PC-3 (cell line): ENCODE data around the gene WDFY3. TPM values are rescaled to one million over a fixed set of nuclear protein-coding genes. Genes with fewer than 3 reads are reported as not detected.

ENCODE experiments used
- ATAC-seq: fragments of 200-7000 bp; cut with Tn5 transposase; 2 replicates; pipeline ENCODE4 v1.9.1; 2020; ENCODE audit warnings: mild to moderate bottlenecking, moderate library complexity
- BruUV-seq: library from RNA; stranded (reverse); fragments of 400-500 nt; replicated peaks from 2 replicates; lab custom pipeline; 2021; lab: Mats Ljungman, UMichigan
- CTCF ChIA-PET: fragments of 300-600 bp; sonication (Branson Sonifier 250); formaldehyde crosslinking; loops from one replicate; lab custom pipeline; 2022; ENCODE audit warnings: antibody characterized with exemption; lab: Charles Lee
- POLR2A ChIA-PET: fragments of 300-600 bp; sonication (Branson Sonifier 250); formaldehyde crosslinking; loops from one replicate; lab custom pipeline; 2022; ENCODE audit warnings: antibody characterized with exemption; ENCODE audit not compliant: unreplicated experiment; lab: Charles Lee
- DNase-seq: peaks from one replicate; pipeline ENCODE4 v3.0.0-alpha.2; 2015
- H2AFZ ChIP-seq: fragments of 300-600 bp; sonication (generic); 2 replicates; pipeline ENCODE4 v1.6.0; 2016; ENCODE audit warnings: antibody characterized with exemption, low read length
- H3F3A ChIP-seq: fragments of 300-600 bp; sonication (generic); one replicate; pipeline ENCODE4 v1.6.0; 2017; ENCODE audit warnings: antibody characterized with exemption, low read length, control low read depth, mild to moderate bottlenecking; ENCODE audit not compliant: unreplicated experiment
- H3K27ac ChIP-seq: fragments of 300-600 bp; sonication (generic); 2 replicates; pipeline ENCODE4 v1.5.1; 2016; ENCODE audit warnings: mild to moderate bottlenecking, low read length
- H3K27me3 ChIP-seq: fragments of 300-600 bp; sonication (generic); 2 replicates; pipeline ENCODE4 v1.6.1; 2016; ENCODE audit warnings: low read length, mixed read lengths
- H3K36me3 ChIP-seq: fragments of 300-600 bp; sonication (generic); 2 replicates; pipeline ENCODE4 v1.6.1; 2016; ENCODE audit warnings: low read depth, mixed run types, low read length, mixed read lengths
- H3K4me1 ChIP-seq: fragments of 300-600 bp; sonication (generic); 2 replicates; pipeline ENCODE4 v1.5.1; 2016; ENCODE audit warnings: low read length; ENCODE audit not compliant: insufficient read depth
- H3K4me2 ChIP-seq: fragments of 300-600 bp; sonication (generic); 2 replicates; pipeline ENCODE4 v1.6.0; 2016; ENCODE audit warnings: low read length
- H3K4me3 ChIP-seq: fragments of 300-600 bp; sonication (generic); 2 replicates; pipeline ENCODE4 v1.5.1; 2016; ENCODE audit warnings: mild to moderate bottlenecking, low read length, mixed read lengths
- H3K79me2 ChIP-seq: fragments of 300-600 bp; sonication (generic); 2 replicates; pipeline ENCODE4 v1.6.1; 2017; ENCODE audit warnings: low read length, mixed read lengths
- H3K9ac ChIP-seq: fragments of 300-600 bp; sonication (generic); 2 replicates; pipeline ENCODE4 v1.6.0; 2016; ENCODE audit warnings: mild to moderate bottlenecking, low read length
- H3K9me2 ChIP-seq: fragments of 300-600 bp; sonication (generic); replicated peaks from 2 replicates; pipeline ENCODE4 v1.6.1; 2016; ENCODE audit warnings: mixed run types, low read length, mixed read lengths
- H3K9me3 ChIP-seq: fragments of 300-600 bp; sonication (generic); 2 replicates; pipeline ENCODE4 v1.6.1; 2016; ENCODE audit warnings: low read length, mixed read lengths
- H4K20me1 ChIP-seq: fragments of 300-600 bp; sonication (generic); 2 replicates; pipeline ENCODE4 v1.6.1; 2016; ENCODE audit warnings: low read length, mixed read lengths
- CTCF ChIP-seq: fragments of 300-600 bp; sonication (generic); conservative IDR thresholded peaks from 2 replicates; pipeline ENCODE4 v1.5.1; 2017; ENCODE audit warnings: antibody characterized with exemption, low read depth, mild to moderate bottlenecking, low read length
- EZH2 ChIP-seq: fragments of 300-600 bp; sonication (generic); IDR thresholded peaks from one replicate; pipeline ENCODE4 v1.6.1; 2017; ENCODE audit warnings: antibody characterized with exemption, mild to moderate bottlenecking, low read length; ENCODE audit not compliant: unreplicated experiment
- EZH2phosphoT487 ChIP-seq: fragments of 300-600 bp; sonication (generic); IDR thresholded peaks from 2 replicates; pipeline ENCODE4 v1.6.1; 2018; ENCODE audit warnings: mild to moderate bottlenecking, antibody characterized with exemption, low read length, borderline replicate concordance
- intact Hi-C: fragments of 100-400 bp; cut with micrococcal nuclease; formaldehyde crosslinking; loops from 2 replicates; pipeline ENCODE4 v1.9.0; 2023
- total RNA-seq: library from RNA; depleted of rRNA; stranded (reverse); fragments of >200 nt; gene quantifications from 2 replicates; pipeline ENCODE4 v1.2.3, GENCODE V29; 2014

The WDFY3 gene
- total RNA-seq, 1 experiment from 2014 or later: 23.1 TPM

GRCh38 chr4:84956014-84956413, 10.5 kb downstream of the WDFY3 start:
- CTCF ChIA-PET: no interaction called here
- H3F3A ChIP-seq: peaks cover 10% of the 10 kb centered on the region
- no peaks in the 10 kb centered on the region for H3K9me2 ChIP-seq
- H3K4me3 ChIP-seq: no peak overlapping the region
- no peak overlapping the region for H2AFZ ChIP-seq
- intact Hi-C loops: no loop called here
- H3K27ac ChIP-seq: no peak overlapping the region
- no peak for ATAC-seq
- no TSS peak for BruUV-seq
- TF ChIP-seq EZH2: no peak
- no peak for TF ChIP-seq CTCF
- TF ChIP-seq EZH2phosphoT487: no peak
- peaks cover 18% of the 10 kb centered on the region for H4K20me1 ChIP-seq
- POLR2A ChIA-PET: no interaction called here
- no peak overlapping the region for H3K4me2 ChIP-seq
- H3K79me2 ChIP-seq: peaks cover 96% of the 10 kb centered on the region
- no peak for DNase-seq
- no peaks in the 10 kb centered on the region for H3K27me3 ChIP-seq
- peaks cover 19% of the 10 kb centered on the region for H3K4me1 ChIP-seq
- no peaks in the 10 kb centered on the region for H3K9me3 ChIP-seq
- H3K9ac ChIP-seq: no peak overlapping the region
- no peaks in the 10 kb centered on the region for H3K36me3 ChIP-seq

- CTCF ChIA-PET: no interaction called here
- peaks cover 96% of the 10 kb centered on the region for H3K79me2 ChIP-seq
Measured at GRCh38 chr4:84954982-84955567, 11.4 kb downstream of the WDFY3 start.

More at GRCh38 chr4:84954982-84955567, 11.4 kb downstream of the WDFY3 start:
- Histone ChIP-seq H3K4me1 (peaks cover 19% of the 10 kb centered on the region), H3K4me2 (no peak overlapping the region), H4K20me1 (peaks cover 14% of the 10 kb centered on the region), H3F3A (peaks cover 10% of the 10 kb centered on the region), H2AFZ (no peak overlapping the region), H3K27ac (no peak overlapping the region), H3K9me2 (no peaks in the 10 kb centered on the region), H3K36me3 (no peaks in the 10 kb centered on the region), H3K9ac (no peak overlapping the region), H3K9me3 (no peaks in the 10 kb centered on the region), H3K27me3 (no peaks in the 10 kb centered on the region), H3K4me3 (no peak overlapping the region)
- TF ChIP-seq EZH2phosphoT487: no peak
- no peak for TF ChIP-seq EZH2
- TF ChIP-seq CTCF: no peak
- BruUV-seq: no TSS peak
- DNase-seq (no peak), ATAC-seq (no peak)
- POLR2A ChIA-PET: no interaction called here
- intact Hi-C loops: no loop called here
